ENCODE results near the gene FGF2. TPM values are rescaled to one million over a fixed set of nuclear protein-coding genes. Genes with fewer than 3 reads are reported as not detected.

FGF2 gene
- total RNA-seq, 2 experiments from 2014 or later = 2.0 to 2.7 TPM

GRCh38 chr4:122882857-122883735 lies 56.5 kb downstream of the FGF2 start:
- H3K9me3 Mint-ChIP-seq = peaks cover 7% of the 10 kb centered on the region
- peaks cover 6% of the 10 kb centered on the region for H3K27me3 Mint-ChIP-seq
- H3K4me3 Mint-ChIP-seq = no peak overlapping the region
- peaks cover 6% of the 10 kb centered on the region for H3K36me3 Mint-ChIP-seq
- H3K27ac Mint-ChIP-seq = no peak overlapping the region
- H3K4me1 Mint-ChIP-seq = no peaks in the 10 kb centered on the region
- DNase-seq = no peak

DNA sequence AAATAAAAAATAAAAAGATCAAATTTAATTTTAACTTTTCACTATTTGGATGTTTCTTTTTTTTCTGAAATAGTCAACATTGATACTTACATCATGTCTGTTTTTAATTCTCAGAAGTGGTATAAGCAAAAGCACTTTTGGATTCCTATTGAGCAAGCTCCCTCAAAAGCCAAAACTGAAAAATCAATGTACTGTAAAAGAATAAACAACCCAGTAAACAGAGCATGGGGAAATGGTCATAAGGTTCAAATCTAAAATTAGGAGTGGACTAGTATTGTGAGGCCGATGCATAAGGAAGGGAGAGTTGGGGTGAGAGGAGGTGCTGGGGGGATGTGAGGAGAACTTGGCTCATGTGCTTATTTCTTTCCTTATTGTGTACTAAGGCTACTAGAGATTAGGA lies 57.9 kb downstream of the FGF2 start:
- DNase-seq = no peak
- Mint-ChIP-seq H3K36me3 (peaks cover 6% of the 10 kb centered on the region), H3K4me1 (no peaks in the 10 kb centered on the region), H3K9me3 (peaks cover 7% of the 10 kb centered on the region), H3K27me3 (peaks cover 6% of the 10 kb centered on the region), H3K27ac (no peak overlapping the region), H3K4me3 (no peak overlapping the region)

DNA sequence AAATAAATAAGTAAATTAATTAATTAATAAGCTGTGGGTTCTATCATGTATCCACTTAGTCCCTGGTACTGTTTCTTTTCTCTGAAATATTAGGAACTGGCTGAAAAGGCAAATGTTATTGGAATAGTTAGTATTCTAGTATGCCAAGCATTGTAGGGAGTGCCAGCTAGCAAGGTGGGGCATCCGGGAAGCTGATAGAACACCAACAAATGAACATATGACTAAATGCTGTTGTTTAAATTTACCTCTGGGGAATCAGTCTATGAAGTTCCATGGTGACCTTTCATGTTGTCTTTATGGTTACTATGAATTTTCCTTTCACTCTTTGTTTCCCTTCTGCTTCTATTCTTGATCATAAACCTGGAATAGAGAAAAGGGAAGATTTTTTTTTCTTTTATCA lies 63.1 kb downstream of the FGF2 start:
- no peaks in the 10 kb centered on the region for H3K9me3 Mint-ChIP-seq
- no peaks in the 10 kb centered on the region for H3K4me1 Mint-ChIP-seq
- H3K27me3 Mint-ChIP-seq = no peaks in the 10 kb centered on the region
- H3K4me3 Mint-ChIP-seq = no peak overlapping the region
- DNase-seq = no peak
- no peaks in the 10 kb centered on the region for H3K36me3 Mint-ChIP-seq
- no peak overlapping the region for H3K27ac Mint-ChIP-seq

DNA sequence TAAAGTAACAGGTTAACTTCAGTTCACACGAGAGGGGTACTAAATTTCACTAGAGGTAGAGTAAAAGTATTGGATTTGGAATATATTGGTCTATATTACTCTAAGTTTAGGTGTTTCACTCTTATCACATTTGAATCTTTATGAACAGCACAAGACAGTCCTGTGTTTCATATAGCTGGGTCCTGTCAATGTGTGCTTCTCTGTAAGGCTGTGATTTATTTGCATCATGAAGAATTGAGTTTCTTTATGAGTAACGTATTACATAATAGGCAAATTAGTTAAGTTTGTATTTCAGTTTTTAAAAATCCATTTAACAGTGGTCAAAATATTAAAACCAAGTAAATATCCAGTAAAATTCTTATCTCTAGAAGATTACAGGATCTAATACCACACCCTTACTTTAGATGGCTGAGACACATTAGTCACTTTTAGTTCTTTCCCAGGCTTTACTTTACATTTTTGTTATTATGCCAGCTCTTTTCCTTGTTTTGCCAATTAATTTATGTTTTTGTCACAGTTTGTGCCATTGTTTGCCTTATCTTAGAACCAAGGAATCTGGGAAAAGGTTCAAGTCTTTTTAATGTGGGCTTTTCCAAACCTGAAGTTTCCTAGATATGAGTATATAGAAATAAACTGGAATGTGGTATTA lies 63.6 kb downstream of the FGF2 start:
- no peaks in the 10 kb centered on the region for H3K9me3 Mint-ChIP-seq
- H3K4me3 Mint-ChIP-seq = no peak overlapping the region
- H3K4me1 Mint-ChIP-seq = no peaks in the 10 kb centered on the region
- no peak for DNase-seq
- no peaks in the 10 kb centered on the region for H3K36me3 Mint-ChIP-seq
- H3K27me3 Mint-ChIP-seq = no peaks in the 10 kb centered on the region
- H3K27ac Mint-ChIP-seq = no peak overlapping the region

- Mint-ChIP-seq H3K4me3 (no peak overlapping the region), H3K9me3 (no peaks in the 10 kb centered on the region), H3K27me3 (no peaks in the 10 kb centered on the region), H3K4me1 (no peaks in the 10 kb centered on the region), H3K27ac (no peak overlapping the region), H3K36me3 (no peaks in the 10 kb centered on the region)
- no peak for DNase-seq
Observed at GRCh38 chr4:122894827-122895226, 68.2 kb downstream of the FGF2 start.

- Mint-ChIP-seq H3K36me3 (no peaks in the 10 kb centered on the region), H3K27ac (no peak overlapping the region), H3K27me3 (no peaks in the 10 kb centered on the region), H3K4me1 (no peaks in the 10 kb centered on the region), H3K4me3 (no peak overlapping the region), H3K9me3 (no peaks in the 10 kb centered on the region)
- DNase-seq = no peak
Observed at GRCh38 chr4:122895336-122895995, 68.8 kb downstream of the FGF2 start.

GRCh38 chr4:122896270-122896669 lies 69.6 kb downstream of the FGF2 start:
- no peaks in the 10 kb centered on the region for H3K27me3 Mint-ChIP-seq
- H3K4me3 Mint-ChIP-seq = no peak overlapping the region
- H3K36me3 Mint-ChIP-seq = no peaks in the 10 kb centered on the region
- H3K27ac Mint-ChIP-seq = no peak overlapping the region
- no peak for DNase-seq
- H3K4me1 Mint-ChIP-seq = no peaks in the 10 kb centered on the region
- H3K9me3 Mint-ChIP-seq = no peaks in the 10 kb centered on the region

- no peaks in the 10 kb centered on the region for H3K9me3 Mint-ChIP-seq
- H3K27ac Mint-ChIP-seq = no peak overlapping the region
- H3K36me3 Mint-ChIP-seq = peaks cover 3% of the 10 kb centered on the region
- no peak overlapping the region for H3K4me3 Mint-ChIP-seq
- no peaks in the 10 kb centered on the region for H3K4me1 Mint-ChIP-seq
- no peaks in the 10 kb centered on the region for H3K27me3 Mint-ChIP-seq
- no peak for DNase-seq
Observed at GRCh38 chr4:122898370-122899150, 71.9 kb downstream of the FGF2 start.

DNA sequence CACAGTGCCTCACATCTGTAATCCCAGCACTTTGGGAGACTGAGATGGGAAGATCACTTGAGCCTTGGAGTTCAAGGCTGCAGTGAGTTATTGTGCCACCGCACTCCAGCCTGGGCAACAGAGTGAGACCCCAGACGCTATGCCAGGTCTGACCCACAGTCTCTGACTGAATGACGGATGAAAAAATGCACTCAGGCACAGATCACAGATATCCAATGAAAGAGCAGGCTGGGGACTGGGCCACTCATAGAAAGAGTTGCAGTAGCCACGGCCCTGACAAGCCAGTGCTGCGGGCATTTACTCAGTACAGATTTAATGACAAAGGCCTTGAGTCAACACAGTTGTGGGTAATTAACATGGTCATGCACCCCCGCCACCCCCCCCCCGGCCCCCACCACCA lies 73.1 kb downstream of the FGF2 start:
- H3K27ac Mint-ChIP-seq = no peak overlapping the region
- no peak for DNase-seq

DNA sequence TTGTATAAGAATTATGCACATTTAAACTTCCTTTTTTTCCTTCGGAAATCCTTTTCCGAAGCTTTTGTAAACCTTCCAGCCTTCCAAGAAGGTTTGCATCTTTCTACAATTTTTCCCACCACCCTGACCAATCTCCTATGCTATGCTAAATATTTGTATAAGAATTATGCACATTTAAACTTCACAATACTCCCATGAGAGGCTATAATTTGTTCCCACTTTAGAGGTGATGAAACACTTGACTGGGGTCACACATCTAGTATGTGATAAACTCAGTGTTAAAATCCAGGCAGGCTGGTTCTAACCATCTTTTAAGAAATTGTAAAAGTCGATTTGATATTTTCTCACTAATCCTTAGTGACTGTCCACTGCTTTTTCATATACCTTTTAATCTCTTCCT lies 73.7 kb downstream of the FGF2 start:
- Mint-ChIP-seq H3K4me3 (no peak overlapping the region), H3K4me1 (no peaks in the 10 kb centered on the region), H3K27me3 (no peaks in the 10 kb centered on the region), H3K36me3 (peaks cover 3% of the 10 kb centered on the region), H3K9me3 (no peaks in the 10 kb centered on the region), H3K27ac (no peak overlapping the region)
- no peak for DNase-seq

More for the DNA sequence above, 73.1 kb downstream of the FGF2 start:
- Mint-ChIP-seq H3K4me3 (no peak overlapping the region), H3K36me3 (peaks cover 3% of the 10 kb centered on the region), H3K27me3 (no peaks in the 10 kb centered on the region), H3K9me3 (no peaks in the 10 kb centered on the region), H3K4me1 (no peaks in the 10 kb centered on the region)

DNA sequence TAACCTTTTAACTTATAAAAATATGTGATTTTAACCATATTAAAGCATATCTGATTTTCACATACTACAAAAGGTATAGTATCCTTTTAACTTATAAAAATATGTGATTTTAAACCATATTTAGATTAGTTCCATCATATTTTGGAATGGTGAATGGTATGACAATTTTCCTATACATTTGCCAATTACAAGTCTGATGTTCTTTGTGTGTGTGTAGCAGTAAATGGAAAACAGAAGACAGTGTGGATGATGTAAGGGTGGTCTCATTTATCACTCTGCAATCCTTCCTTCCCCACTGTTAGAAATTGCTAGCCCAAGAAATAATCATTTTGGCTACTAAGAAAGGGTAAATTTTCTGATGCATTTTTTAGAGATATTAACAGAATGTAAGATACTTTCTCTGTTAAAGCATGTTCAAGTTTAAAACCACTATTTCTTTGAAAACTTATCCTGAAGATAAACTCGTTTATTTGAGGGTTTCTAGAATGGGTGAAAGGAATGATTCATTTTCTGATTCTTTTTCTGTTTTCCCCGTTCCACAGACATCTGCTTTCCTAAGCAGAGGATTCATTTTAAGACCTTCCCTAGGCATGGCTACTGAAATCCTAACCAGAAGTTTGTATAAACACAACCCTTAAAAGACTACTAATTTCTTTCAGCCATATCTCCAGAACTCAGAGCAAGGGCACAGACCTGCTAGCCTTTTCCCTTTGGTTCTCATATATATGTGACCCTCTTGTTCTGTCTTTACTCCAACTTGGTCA lies 74.8 kb downstream of the FGF2 start:
- H3K4me3 Mint-ChIP-seq = no peak overlapping the region
- peaks cover 3% of the 10 kb centered on the region for H3K36me3 Mint-ChIP-seq
- no peaks in the 10 kb centered on the region for H3K9me3 Mint-ChIP-seq
- no peaks in the 10 kb centered on the region for H3K4me1 Mint-ChIP-seq
- H3K27me3 Mint-ChIP-seq = no peaks in the 10 kb centered on the region
- no peak for DNase-seq
- no peak overlapping the region for H3K27ac Mint-ChIP-seq

- H3K4me1 Mint-ChIP-seq = no peaks in the 10 kb centered on the region
- H3K36me3 Mint-ChIP-seq = peaks cover 4% of the 10 kb centered on the region
- H3K27ac Mint-ChIP-seq = no peak overlapping the region
- no peak for DNase-seq
- no peaks in the 10 kb centered on the region for H3K27me3 Mint-ChIP-seq
- no peak overlapping the region for H3K4me3 Mint-ChIP-seq
- H3K9me3 Mint-ChIP-seq = no peaks in the 10 kb centered on the region
Observed at GRCh38 chr4:122903766-122904288, 77.2 kb downstream of the FGF2 start.

- Mint-ChIP-seq H3K27ac (no peak overlapping the region), H3K27me3 (no peaks in the 10 kb centered on the region), H3K9me3 (no peaks in the 10 kb centered on the region), H3K4me3 (no peak overlapping the region), H3K4me1 (no peaks in the 10 kb centered on the region), H3K36me3 (peaks cover 6% of the 10 kb centered on the region)
- DNase-seq = no peak
Observed at GRCh38 chr4:122906859-122907305, 80.3 kb downstream of the FGF2 start.

- DNase-seq = no peak
- no peaks in the 10 kb centered on the region for H3K4me1 Mint-ChIP-seq
- H3K27me3 Mint-ChIP-seq = no peaks in the 10 kb centered on the region
- H3K9me3 Mint-ChIP-seq = no peaks in the 10 kb centered on the region
- no peak overlapping the region for H3K27ac Mint-ChIP-seq
- H3K36me3 Mint-ChIP-seq = peaks cover 5% of the 10 kb centered on the region
- no peak overlapping the region for H3K4me3 Mint-ChIP-seq
Observed at GRCh38 chr4:122908223-122908622, 81.6 kb downstream of the FGF2 start.
